ENCODE results near the gene SNAI3.

DNA sequence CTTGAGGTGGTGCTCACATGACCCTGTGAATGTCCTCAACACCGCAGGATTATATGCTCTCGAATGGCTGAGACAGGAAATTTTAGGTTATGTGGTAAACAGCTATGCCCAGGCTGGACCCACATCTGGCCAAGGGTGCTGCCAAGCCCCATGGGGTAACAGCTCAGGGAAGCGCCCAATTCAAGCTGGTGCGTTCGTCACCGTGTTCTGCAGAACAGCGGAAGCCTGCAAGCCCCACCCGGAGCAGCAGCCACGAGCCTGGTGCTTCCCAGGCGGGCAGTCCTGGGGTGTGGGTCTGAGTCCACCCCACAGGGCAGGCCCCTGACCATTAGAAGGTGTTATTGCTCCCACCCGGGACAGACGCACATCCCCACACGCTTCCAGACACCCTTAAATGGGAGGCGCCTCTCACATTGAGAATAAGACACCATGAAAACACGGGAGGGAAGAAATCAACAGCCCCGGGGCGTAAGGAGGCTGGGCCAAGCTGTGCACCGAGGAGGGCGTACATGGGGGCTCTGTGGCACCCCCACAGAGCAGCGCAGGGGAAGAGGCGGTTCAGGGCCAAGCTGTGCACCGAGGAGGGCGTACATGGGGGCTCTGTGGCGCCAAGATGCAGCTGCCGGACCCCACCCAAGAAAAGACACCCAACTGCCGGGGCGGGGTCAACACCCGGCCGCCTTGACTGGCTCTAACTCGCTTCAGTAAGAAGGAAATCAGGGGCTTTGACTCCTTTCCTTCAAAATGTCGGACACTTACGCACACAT lies 32.5 kb downstream of the SNAI3 start:
- no peak for TF ChIP-seq POLR2A (IDR thresholded peaks at IDR 0.05)
- no peak for TF ChIP-seq CTCF (IDR thresholded peaks at IDR 0.05)

Data from Peyer's patch (tissue), 4 donors.